BLaER1 (cell line): ENCODE measurements around the gene SNCB.

ENCODE experiments used
- H3K27ac ChIP-seq: shearing (Covaris generic); formaldehyde crosslinking; 2 replicates; pipeline ENCODE4 v1.8.1; 2022
- H3K27me3 ChIP-seq: shearing (Covaris generic); formaldehyde crosslinking; 2 replicates; pipeline ENCODE4 v1.8.1; 2022
- H3K36me3 ChIP-seq: shearing (Covaris generic); formaldehyde crosslinking; 2 replicates; pipeline ENCODE4 v1.8.1; 2022
- H3K4me1 ChIP-seq: shearing (Covaris generic); formaldehyde crosslinking; 2 replicates; pipeline ENCODE4 v1.8.1; 2022
- H3K4me2 ChIP-seq: shearing (Covaris generic); formaldehyde crosslinking; 2 replicates; pipeline ENCODE4 v1.8.1; 2022
- H3K4me3 ChIP-seq: shearing (Covaris generic); formaldehyde crosslinking; 2 replicates; pipeline ENCODE4 v1.8.1; 2022
- H3K9ac ChIP-seq: shearing (Covaris generic); formaldehyde crosslinking; 2 replicates; pipeline ENCODE4 v1.8.1; 2022
- H3K9me3 ChIP-seq: shearing (Covaris generic); formaldehyde crosslinking; 2 replicates; pipeline ENCODE4 v1.8.1; 2022
- H4K20me1 ChIP-seq: shearing (Covaris generic); formaldehyde crosslinking; 2 replicates; pipeline ENCODE4 v1.8.1; 2022
- Cebpa-rat ChIP-seq: shearing (Covaris generic); IDR thresholded peaks from 2 replicates; pipeline ENCODE4 v1.8.1; 2022

SNCB gene

GRCh38 chr5:176629853-176630680 lies at the start of gene SNCB, which contains the start of gene EIF4E1B:
Gene SNCB, minus strand, starts transcription at chr5:176630534. Its CDS starts 880 bp downstream, at chr5:176629654.
Gene EIF4E1B, plus strand, starts transcription at chr5:176630675. Its CDS starts 12,113 bp downstream, at chr5:176642788.
- no peak within 1 kb of the TSS for H3K27ac ChIP-seq
- peak within 1 kb of the TSS; percentile 73 for H3K4me3 ChIP-seq
- TF ChIP-seq Cebpa-rat: no peak
- H3K36me3 ChIP-seq: no peaks in the 10 kb centered on the region
- peak within 1 kb of the TSS; percentile 60; the same call in 1 of the 2 replicates for H3K9ac ChIP-seq
- H3K9me3 ChIP-seq: no peaks in the 10 kb centered on the region
- peaks cover 96% of the 10 kb centered on the region for H3K4me1 ChIP-seq
- H4K20me1 ChIP-seq: peaks cover 35% of the 10 kb centered on the region
- H3K27me3 ChIP-seq: peaks cover 27% of the 10 kb centered on the region
- H3K4me2 ChIP-seq: peak within 1 kb of the TSS; percentile 99

GRCh38 chr5:176679365-176680225 lies 49.3 kb upstream of the SNCB start:
- Histone ChIP-seq H3K9ac (no peak overlapping the region), H3K27me3 (peaks cover 17% of the 10 kb centered on the region), H3K4me2 (no peak overlapping the region), H3K36me3 (no peaks in the 10 kb centered on the region), H3K9me3 (peaks cover 3% of the 10 kb centered on the region), H4K20me1 (peaks cover 14% of the 10 kb centered on the region; the same call in 1 of the 2 replicates), H3K4me3 (no peak overlapping the region), H3K4me1 (peaks cover 38% of the 10 kb centered on the region), H3K27ac (no peak overlapping the region)
- no peak for TF ChIP-seq Cebpa-rat

GRCh38 chr5:176678584-176678983 lies 48.2 kb upstream of the SNCB start:
- Histone ChIP-seq H3K9me3 (no peaks in the 10 kb centered on the region), H3K4me1 (peaks cover 48% of the 10 kb centered on the region), H3K9ac (no peak overlapping the region), H3K4me3 (no peak overlapping the region), H3K27ac (no peak overlapping the region), H4K20me1 (peaks cover 20% of the 10 kb centered on the region; the same call in 1 of the 2 replicates), H3K36me3 (no peaks in the 10 kb centered on the region), H3K27me3 (peaks cover 17% of the 10 kb centered on the region), H3K4me2 (no peak overlapping the region)
- TF ChIP-seq Cebpa-rat: no peak

GRCh38 chr5:176677209-176677939 lies 47.0 kb upstream of the SNCB start:
- peaks cover 17% of the 10 kb centered on the region for H3K27me3 ChIP-seq
- H4K20me1 ChIP-seq: peaks cover 20% of the 10 kb centered on the region; the same call in 1 of the 2 replicates
- H3K9ac ChIP-seq: no peak overlapping the region
- H3K4me1 ChIP-seq: peaks cover 50% of the 10 kb centered on the region
- H3K27ac ChIP-seq: no peak overlapping the region
- H3K36me3 ChIP-seq: no peaks in the 10 kb centered on the region
- H3K4me3 ChIP-seq: no peak overlapping the region
- peak overlapping the region; percentile 78 for H3K4me2 ChIP-seq
- H3K9me3 ChIP-seq: no peaks in the 10 kb centered on the region
- TF ChIP-seq Cebpa-rat: no peak

- TF ChIP-seq Cebpa-rat: no peak
- H3K4me2 ChIP-seq: peak overlapping the region; percentile 78
Observed at GRCh38 chr5:176676361-176676824, 46.1 kb upstream of the SNCB start.

GRCh38 chr5:176675676-176676360 lies 45.5 kb upstream of the SNCB start:
- Histone ChIP-seq H3K4me3 (no peak overlapping the region), H3K4me1 (peaks cover 50% of the 10 kb centered on the region), H3K27ac (no peak overlapping the region), H3K36me3 (no peaks in the 10 kb centered on the region), H3K9ac (no peak overlapping the region), H3K9me3 (no peaks in the 10 kb centered on the region), H4K20me1 (peaks cover 20% of the 10 kb centered on the region; the same call in 1 of the 2 replicates), H3K4me2 (peak overlapping the region; percentile 78), H3K27me3 (peaks cover 18% of the 10 kb centered on the region)
- no peak for TF ChIP-seq Cebpa-rat

More at GRCh38 chr5:176676361-176676824, 46.1 kb upstream of the SNCB start:
- no peak overlapping the region for H3K9ac ChIP-seq
- H3K27me3 ChIP-seq: peaks cover 20% of the 10 kb centered on the region
- H3K4me1 ChIP-seq: peaks cover 50% of the 10 kb centered on the region
- no peaks in the 10 kb centered on the region for H3K36me3 ChIP-seq
- H4K20me1 ChIP-seq: peaks cover 20% of the 10 kb centered on the region; the same call in 1 of the 2 replicates
- H3K4me3 ChIP-seq: no peak overlapping the region
- H3K9me3 ChIP-seq: no peaks in the 10 kb centered on the region
- no peak overlapping the region for H3K27ac ChIP-seq

GRCh38 chr5:176674799-176675198 lies 44.5 kb upstream of the SNCB start:
- Histone ChIP-seq H3K27me3 (peaks cover 8% of the 10 kb centered on the region), H3K36me3 (no peaks in the 10 kb centered on the region), H3K9me3 (no peaks in the 10 kb centered on the region), H3K27ac (no peak overlapping the region), H3K4me1 (peaks cover 50% of the 10 kb centered on the region), H4K20me1 (peaks cover 20% of the 10 kb centered on the region; the same call in 1 of the 2 replicates), H3K9ac (no peak overlapping the region), H3K4me2 (peak overlapping the region; percentile 78), H3K4me3 (no peak overlapping the region)
- no peak for TF ChIP-seq Cebpa-rat

GRCh38 chr5:176673651-176674583 lies 43.6 kb upstream of the SNCB start:
- peaks cover 50% of the 10 kb centered on the region for H3K4me1 ChIP-seq
- H3K9ac ChIP-seq: no peak overlapping the region
- no peaks in the 10 kb centered on the region for H3K36me3 ChIP-seq
- peaks cover 4% of the 10 kb centered on the region; the same call in 1 of the 2 replicates for H3K27me3 ChIP-seq
- peaks cover 20% of the 10 kb centered on the region; the same call in 1 of the 2 replicates for H4K20me1 ChIP-seq
- H3K4me2 ChIP-seq: peak overlapping the region; percentile 78
- H3K27ac ChIP-seq: no peak overlapping the region
- H3K4me3 ChIP-seq: no peak overlapping the region
- no peaks in the 10 kb centered on the region for H3K9me3 ChIP-seq
- TF ChIP-seq Cebpa-rat: no peak
